NCI-H1694 treated with DMSO at 0.1 percent for 48 hours (cell line): ENCODE data around the gene GLP2R.

ENCODE experiments used
- DNase-seq: peaks from one replicate; lab custom pipeline; 2025; lab: John Stamatoyannopoulos, UW

The GLP2R gene

GRCh38 chr17:9814337-9814945 is 11.3 kb upstream of the GLP2R start:
- DNase-seq: no peak

GRCh38 chr17:9816472-9816871 is 9.3 kb upstream of the GLP2R start:
- no peak for DNase-seq

- no peak for DNase-seq
Observed at GRCh38 chr17:9817086-9817485, 8.6 kb upstream of the GLP2R start.

- no peak for DNase-seq
Observed at GRCh38 chr17:9818760-9819159, 7.0 kb upstream of the GLP2R start.

GRCh38 chr17:9820448-9820847 is 5.3 kb upstream of the GLP2R start:
- DNase-seq: no peak

GRCh38 chr17:9821921-9822320 is 3.8 kb upstream of the GLP2R start, which contains the start of gene GSG1L2:
Gene GSG1L2, minus strand, starts transcription at chr17:9822079. Its CDS starts 8 bp downstream, at chr17:9822071.
- DNase-seq: no peak

GRCh38 chr17:9824094-9824493 is 1.6 kb upstream of the GLP2R start:
- DNase-seq: no peak

- no peak for DNase-seq
Observed at GRCh38 chr17:9824797-9825338, 856 bp upstream of the GLP2R start.

- no peak for DNase-seq
Observed at GRCh38 chr17:9828296-9829295, 2.9 kb downstream of the GLP2R start.

GRCh38 chr17:9829343-9829742 is 3.6 kb downstream of the GLP2R start:
- no peak for DNase-seq

GRCh38 chr17:9830711-9831110 is 5.0 kb downstream of the GLP2R start:
- DNase-seq: no peak

- no peak for DNase-seq
Observed at GRCh38 chr17:9833922-9834321, 8.2 kb downstream of the GLP2R start.

GRCh38 chr17:9837551-9838471 is 12.1 kb downstream of the GLP2R start:
- no peak for DNase-seq

GRCh38 chr17:9839433-9839832 is 13.7 kb downstream of the GLP2R start:
- DNase-seq: no peak

- no peak for DNase-seq
Observed at GRCh38 chr17:9842057-9842758, 16.5 kb downstream of the GLP2R start.

- no peak for DNase-seq
Observed at GRCh38 chr17:9843152-9844010, 17.7 kb downstream of the GLP2R start.

GRCh38 chr17:9844153-9844552 is 18.4 kb downstream of the GLP2R start:
- DNase-seq: no peak

GRCh38 chr17:9845306-9845705 is 19.6 kb downstream of the GLP2R start:
- DNase-seq: no peak

GRCh38 chr17:9850151-9850550 is 24.4 kb downstream of the GLP2R start:
- no peak for DNase-seq

GRCh38 chr17:9854255-9854654 is 28.5 kb downstream of the GLP2R start:
- no peak for DNase-seq
